KMS-11 (cell line): ENCODE measurements around the gene MPHOSPH8.

ENCODE experiments used
- H2AFZ ChIP-seq: fragments of 200-600 bp; sonication (generic); 2 replicates; pipeline ENCODE4 v1.6.1; 2016; ENCODE audit warnings: antibody characterized with exemption, mixed run types, low read depth
- H3K27ac ChIP-seq: fragments of 200-600 bp; sonication (generic); 2 replicates; pipeline ENCODE4 v1.6.1; 2016; ENCODE audit warnings: mild to moderate bottlenecking, mixed run types
- H3K27me3 ChIP-seq: fragments of 200-600 bp; sonication (generic); 2 replicates; pipeline ENCODE4 v1.6.1; 2017; ENCODE audit warnings: mild to moderate bottlenecking, low read depth, mixed run types, moderate library complexity; ENCODE audit not compliant: insufficient read depth
- H3K36me3 ChIP-seq: fragments of 200-600 bp; sonication (generic); 2 replicates; pipeline ENCODE4 v1.6.1; 2017; ENCODE audit warnings: mild to moderate bottlenecking, mixed run types; ENCODE audit not compliant: insufficient read depth
- H3K4me1 ChIP-seq: fragments of 200-600 bp; sonication (generic); 2 replicates; pipeline ENCODE4 v1.6.1; 2016; ENCODE audit warnings: mild to moderate bottlenecking, low read depth, mixed run types; ENCODE audit not compliant: poor library complexity, severe bottlenecking
- H3K4me2 ChIP-seq: fragments of 200-600 bp; sonication (generic); 2 replicates; pipeline ENCODE4 v1.7.0; 2016; ENCODE audit warnings: mild to moderate bottlenecking, mixed run types
- H3K4me3 ChIP-seq: fragments of 200-600 bp; sonication (generic); IDR thresholded peaks from 2 replicates; pipeline ENCODE4 v1.6.1; 2017; ENCODE audit warnings: low read depth, low read length, mixed read lengths; ENCODE audit not compliant: insufficient read depth
- H3K79me2 ChIP-seq: fragments of 200-600 bp; sonication (generic); 2 replicates; pipeline ENCODE4 v1.6.1; 2016; ENCODE audit warnings: low read depth, mixed run types; ENCODE audit not compliant: insufficient read depth
- H3K9ac ChIP-seq: fragments of 200-600 bp; sonication (generic); 2 replicates; pipeline ENCODE4 v1.6.1; 2016; ENCODE audit warnings: mild to moderate bottlenecking, mixed run types
- H4K20me1 ChIP-seq: fragments of 200-600 bp; sonication (generic); 2 replicates; pipeline ENCODE4 v1.6.1; 2016; ENCODE audit warnings: mild to moderate bottlenecking, mixed run types; ENCODE audit not compliant: insufficient read depth
- TF ChIP-seq, protein P1 (sequence below): fragments of 200-600 bp; sonication (generic); conservative IDR thresholded peaks from 2 replicates; pipeline ENCODE4 v1.6.1; 2017; ENCODE audit warnings: low read depth, mild to moderate bottlenecking, antibody characterized with exemption, low read length, moderate library complexity, mixed read lengths

MPHOSPH8 gene, protein sequence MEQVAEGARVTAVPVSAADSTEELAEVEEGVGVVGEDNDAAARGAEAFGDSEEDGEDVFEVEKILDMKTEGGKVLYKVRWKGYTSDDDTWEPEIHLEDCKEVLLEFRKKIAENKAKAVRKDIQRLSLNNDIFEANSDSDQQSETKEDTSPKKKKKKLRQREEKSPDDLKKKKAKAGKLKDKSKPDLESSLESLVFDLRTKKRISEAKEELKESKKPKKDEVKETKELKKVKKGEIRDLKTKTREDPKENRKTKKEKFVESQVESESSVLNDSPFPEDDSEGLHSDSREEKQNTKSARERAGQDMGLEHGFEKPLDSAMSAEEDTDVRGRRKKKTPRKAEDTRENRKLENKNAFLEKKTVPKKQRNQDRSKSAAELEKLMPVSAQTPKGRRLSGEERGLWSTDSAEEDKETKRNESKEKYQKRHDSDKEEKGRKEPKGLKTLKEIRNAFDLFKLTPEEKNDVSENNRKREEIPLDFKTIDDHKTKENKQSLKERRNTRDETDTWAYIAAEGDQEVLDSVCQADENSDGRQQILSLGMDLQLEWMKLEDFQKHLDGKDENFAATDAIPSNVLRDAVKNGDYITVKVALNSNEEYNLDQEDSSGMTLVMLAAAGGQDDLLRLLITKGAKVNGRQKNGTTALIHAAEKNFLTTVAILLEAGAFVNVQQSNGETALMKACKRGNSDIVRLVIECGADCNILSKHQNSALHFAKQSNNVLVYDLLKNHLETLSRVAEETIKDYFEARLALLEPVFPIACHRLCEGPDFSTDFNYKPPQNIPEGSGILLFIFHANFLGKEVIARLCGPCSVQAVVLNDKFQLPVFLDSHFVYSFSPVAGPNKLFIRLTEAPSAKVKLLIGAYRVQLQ

DNA sequence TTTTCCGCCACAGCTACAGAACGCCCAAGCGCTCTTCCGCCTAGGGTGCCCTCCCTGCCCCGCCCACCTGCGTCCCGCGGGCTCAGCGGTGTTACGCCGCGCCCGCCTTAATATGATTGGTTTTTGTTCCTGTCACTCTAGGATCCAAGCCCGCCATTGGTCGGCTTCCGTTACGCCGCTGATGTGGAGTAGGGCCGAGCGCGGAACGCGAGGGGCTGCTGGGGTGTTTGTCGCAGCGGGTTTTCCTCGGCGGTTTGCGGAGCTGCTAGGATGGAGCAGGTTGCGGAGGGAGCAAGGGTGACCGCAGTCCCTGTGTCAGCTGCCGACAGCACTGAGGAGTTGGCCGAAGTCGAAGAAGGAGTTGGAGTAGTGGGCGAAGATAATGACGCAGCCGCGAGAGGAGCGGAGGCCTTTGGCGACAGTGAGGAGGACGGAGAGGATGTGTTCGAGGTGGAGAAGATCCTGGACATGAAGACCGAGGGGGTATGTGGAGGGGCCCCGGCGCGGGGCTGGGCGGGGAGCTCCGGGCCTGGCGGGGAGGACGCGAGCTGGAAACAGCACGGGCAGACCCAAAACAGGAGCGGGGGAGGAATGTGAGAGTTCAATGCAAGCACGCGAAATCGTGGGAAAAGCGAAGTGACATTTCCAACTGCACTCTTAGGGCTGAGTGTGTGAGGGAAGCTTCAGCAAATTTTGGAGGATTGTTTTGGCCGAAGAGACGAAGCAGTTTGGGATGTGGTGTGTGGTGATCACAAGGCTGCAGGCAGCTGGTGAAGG lies at the start of gene MPHOSPH8:
MPHOSPH8 (plus strand) TSS at position 181 of the 777 bp plus-strand sequence; CDS start at position 271, 90 bp downstream.
- H3K4me3 ChIP-seq, result no peak within 1 kb of the TSS
- peak within 1 kb of the TSS; percentile 30; the same call in 1 of the 2 replicates for H3K27ac ChIP-seq
- peaks cover 46% of the 10 kb centered on the region for H3K79me2 ChIP-seq
- peak within 1 kb of the TSS; percentile 44; the same call in 1 of the 2 replicates for H3K9ac ChIP-seq
- TF ChIP-seq, protein P1, sequence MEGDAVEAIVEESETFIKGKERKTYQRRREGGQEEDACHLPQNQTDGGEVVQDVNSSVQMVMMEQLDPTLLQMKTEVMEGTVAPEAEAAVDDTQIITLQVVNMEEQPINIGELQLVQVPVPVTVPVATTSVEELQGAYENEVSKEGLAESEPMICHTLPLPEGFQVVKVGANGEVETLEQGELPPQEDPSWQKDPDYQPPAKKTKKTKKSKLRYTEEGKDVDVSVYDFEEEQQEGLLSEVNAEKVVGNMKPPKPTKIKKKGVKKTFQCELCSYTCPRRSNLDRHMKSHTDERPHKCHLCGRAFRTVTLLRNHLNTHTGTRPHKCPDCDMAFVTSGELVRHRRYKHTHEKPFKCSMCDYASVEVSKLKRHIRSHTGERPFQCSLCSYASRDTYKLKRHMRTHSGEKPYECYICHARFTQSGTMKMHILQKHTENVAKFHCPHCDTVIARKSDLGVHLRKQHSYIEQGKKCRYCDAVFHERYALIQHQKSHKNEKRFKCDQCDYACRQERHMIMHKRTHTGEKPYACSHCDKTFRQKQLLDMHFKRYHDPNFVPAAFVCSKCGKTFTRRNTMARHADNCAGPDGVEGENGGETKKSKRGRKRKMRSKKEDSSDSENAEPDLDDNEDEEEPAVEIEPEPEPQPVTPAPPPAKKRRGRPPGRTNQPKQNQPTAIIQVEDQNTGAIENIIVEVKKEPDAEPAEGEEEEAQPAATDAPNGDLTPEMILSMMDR, result no peak
- H3K36me3 ChIP-seq, result no peaks in the 10 kb centered on the region
- H3K4me1 ChIP-seq, result no peaks in the 10 kb centered on the region
- peak within 1 kb of the TSS; percentile 61 for H2AFZ ChIP-seq
- H4K20me1 ChIP-seq, result no peaks in the 10 kb centered on the region
- no peaks in the 10 kb centered on the region for H3K27me3 ChIP-seq
- peak within 1 kb of the TSS; percentile 62 for H3K4me2 ChIP-seq

DNA sequence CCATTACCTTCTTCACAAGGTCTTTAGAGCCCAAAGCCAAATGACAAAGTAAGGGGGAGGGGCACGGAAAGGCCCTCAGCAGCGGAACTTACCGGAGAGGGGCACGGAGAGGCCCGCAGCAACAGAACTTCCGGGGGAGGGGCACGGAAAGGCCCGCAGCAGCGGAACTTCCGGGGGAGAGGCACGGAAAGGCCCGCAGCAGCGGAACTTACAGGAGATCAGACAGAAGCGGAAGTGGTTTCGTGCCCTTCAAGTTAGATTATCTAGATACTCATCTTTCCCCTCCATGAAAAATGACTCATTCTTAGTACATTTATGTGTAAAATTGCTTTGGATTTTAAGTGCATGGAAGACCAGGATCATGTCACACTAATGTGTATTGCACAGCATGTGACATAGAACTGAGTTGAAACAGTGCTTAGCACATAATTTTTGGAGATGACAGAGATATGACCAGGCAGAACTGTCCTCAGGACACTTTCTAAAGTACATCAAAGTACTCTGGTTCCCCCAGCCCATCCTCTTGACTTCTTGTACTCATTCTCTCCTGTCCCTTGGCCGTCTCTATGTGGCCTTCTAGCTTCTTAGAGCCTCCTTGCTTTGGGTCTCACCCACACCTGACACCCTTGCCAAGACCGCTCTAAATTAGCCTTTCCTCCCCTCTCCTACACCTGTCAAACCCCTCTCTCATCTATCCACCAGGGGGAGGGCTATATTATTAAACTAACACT lies 46.4 kb upstream of the MPHOSPH8 start:
- Histone ChIP-seq H3K27ac (no peak overlapping the region), H4K20me1 (no peaks in the 10 kb centered on the region), H3K27me3 (no peaks in the 10 kb centered on the region), H3K79me2 (no peaks in the 10 kb centered on the region), H2AFZ (peak overlapping the region; percentile 27), H3K36me3 (no peaks in the 10 kb centered on the region), H3K4me1 (peaks cover 3% of the 10 kb centered on the region), H3K4me3 (no peak overlapping the region), H3K4me2 (no peak overlapping the region), H3K9ac (no peak overlapping the region)
- TF ChIP-seq, protein P1, result no peak

DNA sequence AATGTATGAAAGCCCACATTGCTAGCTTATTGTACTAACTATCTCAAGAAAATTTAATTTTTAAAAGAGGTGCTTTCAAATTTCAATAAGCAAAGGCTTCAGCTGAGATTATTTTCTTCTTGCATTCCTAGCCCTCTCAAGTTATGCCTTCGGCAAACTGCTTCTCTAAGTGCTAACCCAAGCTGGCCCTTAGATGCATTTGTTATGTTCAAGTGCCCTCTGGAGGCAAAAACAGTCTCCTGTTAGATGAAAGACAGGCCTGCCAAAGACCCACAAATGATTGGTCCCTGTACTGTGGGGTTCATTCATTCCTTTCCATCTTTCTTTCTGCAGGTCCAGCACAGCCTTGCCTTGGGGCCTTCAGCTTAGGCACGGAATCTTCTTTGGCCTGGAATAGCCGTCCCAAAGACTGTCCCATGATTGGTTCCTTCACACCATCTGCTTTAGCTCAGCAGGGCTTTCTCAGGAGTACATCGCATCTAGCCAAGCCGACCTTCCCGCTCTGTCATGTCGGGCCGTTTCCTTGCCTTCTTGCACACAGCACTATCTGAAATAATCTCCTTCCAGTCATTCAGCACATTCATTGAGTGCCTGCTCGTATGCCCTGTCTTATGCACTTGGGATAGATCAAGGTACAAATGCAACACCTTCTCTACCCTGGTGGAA lies 45.7 kb upstream of the MPHOSPH8 start:
- Histone ChIP-seq H3K27ac (no peak overlapping the region), H3K79me2 (no peaks in the 10 kb centered on the region), H3K9ac (no peak overlapping the region), H4K20me1 (no peaks in the 10 kb centered on the region), H3K27me3 (no peaks in the 10 kb centered on the region), H3K4me3 (no peak overlapping the region), H3K4me2 (no peak overlapping the region), H2AFZ (peak overlapping the region; percentile 27), H3K4me1 (peaks cover 3% of the 10 kb centered on the region), H3K36me3 (no peaks in the 10 kb centered on the region)
- TF ChIP-seq, protein P1, result peak; percentile 73
